ENCODE measurements around the gene ALCAM.

Gene ALCAM

GRCh38 chr3:105493305-105493892 lies 126.7 kb downstream of the ALCAM start:
- no peak for DNase-seq (ENCODE audit: low read depth)

- DNase-seq (ENCODE audit: low read depth), result no peak
Measured at GRCh38 chr3:105495021-105495420, 128.3 kb downstream of the ALCAM start.

- no peak for DNase-seq (ENCODE audit: low read depth)
Measured at GRCh38 chr3:105496343-105496742, 129.6 kb downstream of the ALCAM start.

- DNase-seq (ENCODE audit: low read depth), result no peak
Measured at GRCh38 chr3:105497386-105497785, 130.7 kb downstream of the ALCAM start.

- DNase-seq (ENCODE audit: low read depth), result no peak
Measured at GRCh38 chr3:105499961-105500360, 133.3 kb downstream of the ALCAM start.

- no peak for DNase-seq (ENCODE audit: low read depth)
Measured at GRCh38 chr3:105502333-105502732, 135.6 kb downstream of the ALCAM start.

GRCh38 chr3:105503191-105503593 lies 136.5 kb downstream of the ALCAM start:
- no peak for DNase-seq (ENCODE audit: low read depth)

GRCh38 chr3:105504440-105504951 lies 137.8 kb downstream of the ALCAM start:
- no peak for DNase-seq (ENCODE audit: low read depth)

- DNase-seq (ENCODE audit: low read depth), result no peak
Measured at GRCh38 chr3:105505170-105505569, 138.5 kb downstream of the ALCAM start.

GRCh38 chr3:105511031-105511430 lies 144.3 kb downstream of the ALCAM start:
- DNase-seq (ENCODE audit: low read depth), result no peak

GRCh38 chr3:105512061-105512460 lies 145.4 kb downstream of the ALCAM start:
- no peak for DNase-seq (ENCODE audit: low read depth)

GRCh38 chr3:105513042-105513441 lies 146.3 kb downstream of the ALCAM start:
- DNase-seq (ENCODE audit: low read depth), result no peak

GRCh38 chr3:105513886-105514285 lies 147.2 kb downstream of the ALCAM start:
- no peak for DNase-seq (ENCODE audit: low read depth)

GRCh38 chr3:105515372-105515771 lies 148.7 kb downstream of the ALCAM start:
- DNase-seq (ENCODE audit: low read depth), result no peak

GRCh38 chr3:105516972-105517371 lies 150.3 kb downstream of the ALCAM start:
- DNase-seq (ENCODE audit: low read depth), result no peak

- no peak for DNase-seq (ENCODE audit: low read depth)
Measured at GRCh38 chr3:105518203-105518602, 151.5 kb downstream of the ALCAM start.

- no peak for DNase-seq (ENCODE audit: low read depth)
Measured at GRCh38 chr3:105518806-105519418, 152.2 kb downstream of the ALCAM start.

- no peak for DNase-seq (ENCODE audit: low read depth)
Measured at GRCh38 chr3:105521770-105522169, 155.1 kb downstream of the ALCAM start.

- no peak for DNase-seq (ENCODE audit: low read depth)
Measured at GRCh38 chr3:105523501-105523900, 156.8 kb downstream of the ALCAM start.

GRCh38 chr3:105525531-105525930 lies 158.8 kb downstream of the ALCAM start:
- no peak for DNase-seq (ENCODE audit: low read depth)

- no peak for DNase-seq (ENCODE audit: low read depth)
Measured at GRCh38 chr3:105526360-105527111, 159.8 kb downstream of the ALCAM start.

- DNase-seq (ENCODE audit: low read depth), result no peak
Measured at GRCh38 chr3:105527535-105527934, 160.8 kb downstream of the ALCAM start.

GRCh38 chr3:105527949-105528348 lies 161.2 kb downstream of the ALCAM start:
- no peak for DNase-seq (ENCODE audit: low read depth)
